Measurements from ENCODE around the gene RABGEF1. TPM values are rescaled to one million over a fixed set of nuclear protein-coding genes. Genes with fewer than 3 reads are reported as not detected.
"Not testable (repeated sequence)": the region's sequence is repeated elsewhere in the genome, so short reads cannot be mapped to it uniquely, and the experiment has no call there.

RABGEF1 gene
- total and polyA plus RNA-seq, 7 donors, result 12.0 to 23.2 (median 18.7) TPM

- no peak for TF ChIP-seq CTCF (IDR thresholded peaks at IDR 0.05)
- Histone ChIP-seq H3K4me3 (no peak overlapping the region), H3K27me3 (ENCODE audit: insufficient read depth in 3 of 3, low read length in 2 of 3) (no peaks in the 10 kb centered on the region), H3K27ac (peak overlapping the region; percentile 41), H3K9me3 (no peaks in the 10 kb centered on the region), H3K36me3 (ENCODE audit: insufficient read depth in 1 of 2, low read depth in 1 of 2) (peaks cover 0 to 3% of the 10 kb centered on the region in 2 donors), H3K4me1 (peaks cover 12% of the 10 kb centered on the region)
- ATAC-seq (peak; percentile 34 to 61 (median 48)), DNase-seq (peak in 1 of 2 donors; percentile 56)
- WGBS, 3 donors, result 84 to 87% (median 84%) methylated on average over 9 of the region's 9 CpGs
- intact Hi-C loops (cut with DNase I), result no loop called here
Observed at GRCh38 chr7:66758950-66759628, 18.6 kb downstream of the RABGEF1 start.

- intact Hi-C loops (cut with DNase I); H3K27ac ChIP-seq; ATAC-seq; H3K36me3 ChIP-seq (ENCODE audit: insufficient read depth in 1 of 2, low read depth in 1 of 2); H3K9me3 ChIP-seq; H3K27me3 ChIP-seq (ENCODE audit: insufficient read depth in 3 of 3, low read length in 2 of 3); DNase-seq; H3K4me3 ChIP-seq: not testable (repeated sequence)
- peaks cover 21% of the 10 kb centered on the region for H3K4me1 ChIP-seq
- WGBS, 3 donors, result 73 to 92% (median 84%) methylated on average over 3 of the region's 3 CpGs
Observed at GRCh38 chr7:66763183-66763582, 22.6 kb downstream of the RABGEF1 start.

- intact Hi-C loops (cut with DNase I); H3K27me3 ChIP-seq (ENCODE audit: insufficient read depth in 3 of 3, low read length in 2 of 3); ATAC-seq: not testable (repeated sequence)
Observed at GRCh38 chr7:66763633-66764355, 23.3 kb downstream of the RABGEF1 start.

GRCh38 chr7:66764905-66765304 lies 24.4 kb downstream of the RABGEF1 start:
- intact Hi-C loops (cut with DNase I), result not testable (repeated sequence)

More at GRCh38 chr7:66763633-66764355, 23.3 kb downstream of the RABGEF1 start:
- not testable (repeated sequence) for DNase-seq; H3K9me3 ChIP-seq; H3K27ac ChIP-seq; H3K36me3 ChIP-seq (ENCODE audit: insufficient read depth in 1 of 2, low read depth in 1 of 2); H3K4me3 ChIP-seq
- peaks cover 20% of the 10 kb centered on the region for H3K4me1 ChIP-seq
- WGBS, 3 donors, result 84 to 96% (median 93%) methylated on average over 3 of the region's 3 CpGs

GRCh38 chr7:66765322-66766025 lies 24.9 kb downstream of the RABGEF1 start:
- DNase-seq; H3K9me3 ChIP-seq; H3K4me1 ChIP-seq; ATAC-seq; H3K4me3 ChIP-seq; H3K36me3 ChIP-seq (ENCODE audit: insufficient read depth in 1 of 2, low read depth in 1 of 2); intact Hi-C loops (cut with DNase I); H3K27ac ChIP-seq; H3K27me3 ChIP-seq (ENCODE audit: insufficient read depth in 3 of 3, low read length in 2 of 3): not testable (repeated sequence)
- 52 to 80% (median 63%) methylated on average over 5 to 6 of the region's 6 CpGs for WGBS, 3 donors

More at GRCh38 chr7:66764905-66765304, 24.4 kb downstream of the RABGEF1 start:
- not testable (repeated sequence) for DNase-seq; H3K9me3 ChIP-seq; H3K36me3 ChIP-seq (ENCODE audit: insufficient read depth in 1 of 2, low read depth in 1 of 2); H3K4me3 ChIP-seq; H3K27me3 ChIP-seq (ENCODE audit: insufficient read depth in 3 of 3, low read length in 2 of 3); H3K27ac ChIP-seq; ATAC-seq
- peaks cover 11% of the 10 kb centered on the region for H3K4me1 ChIP-seq
- 67% methylated on average over 1 of the region's 1 CpG; no CpG with 5 or more reads in 2 of the 3 donors for WGBS, 3 donors

GRCh38 chr7:66766041-66766440 lies 25.5 kb downstream of the RABGEF1 start:
- 92 to 93% (median 93%) methylated on average over 5 of the region's 5 CpGs for WGBS, 3 donors
- H3K4me1 ChIP-seq, result peaks cover 10% of the 10 kb centered on the region
- ATAC-seq, result no peak
- no peak overlapping the region for H3K27ac ChIP-seq
- DNase-seq, result no peak
- H3K36me3 ChIP-seq (ENCODE audit: insufficient read depth in 1 of 2, low read depth in 1 of 2), result no peaks in the 10 kb centered on the region
- no peaks in the 10 kb centered on the region for H3K27me3 ChIP-seq (ENCODE audit: insufficient read depth in 3 of 3, low read length in 2 of 3)
- H3K9me3 ChIP-seq, result no peaks in the 10 kb centered on the region
- intact Hi-C loops (cut with DNase I), result no loop called here
- no peak overlapping the region for H3K4me3 ChIP-seq
- no peak for TF ChIP-seq CTCF (IDR thresholded peaks at IDR 0.05)

GRCh38 chr7:66767486-66767885 lies 27.0 kb downstream of the RABGEF1 start:
- H3K27ac ChIP-seq; DNase-seq; H3K27me3 ChIP-seq (ENCODE audit: insufficient read depth in 3 of 3, low read length in 2 of 3); H3K9me3 ChIP-seq; ATAC-seq; H3K4me3 ChIP-seq; intact Hi-C loops (cut with DNase I); H3K36me3 ChIP-seq (ENCODE audit: insufficient read depth in 1 of 2, low read depth in 1 of 2); H3K4me1 ChIP-seq: not testable (repeated sequence)

All from psoas muscle (tissue), 8 donors.